HG03039 (cell line): ENCODE data around the gene CUBN.
"Not testable (repeated sequence)": the region's sequence is repeated elsewhere in the genome, so short reads cannot be mapped to it uniquely, and the experiment has no call there.

Experiments used
- ATAC-seq: cut with Tn5 transposase; IDR thresholded peaks from one replicate; pipeline ENCODE4 v1.9.1; 2021; ENCODE audit warnings: mild to moderate bottlenecking, moderate library complexity; ENCODE audit not compliant: unreplicated experiment

CUBN gene

DNA sequence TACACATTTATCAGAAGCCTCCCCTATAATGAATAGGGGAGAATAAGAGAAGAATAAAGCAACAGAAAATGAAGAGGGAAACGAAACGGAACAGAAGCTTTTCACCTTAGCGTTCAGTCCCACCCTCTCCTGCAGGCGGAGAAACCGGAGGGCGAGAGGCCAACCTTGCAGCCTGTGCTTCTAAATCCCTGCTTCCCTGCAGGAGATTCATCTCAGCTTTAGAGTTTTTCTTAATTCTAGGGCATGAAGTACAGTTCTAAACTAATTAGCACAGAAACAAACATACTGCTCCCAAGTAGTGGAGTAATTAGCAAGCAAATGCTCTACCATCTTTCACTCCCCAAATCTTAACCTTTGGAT is 107.2 kb downstream of the CUBN start:
- ATAC-seq = no peak

DNA sequence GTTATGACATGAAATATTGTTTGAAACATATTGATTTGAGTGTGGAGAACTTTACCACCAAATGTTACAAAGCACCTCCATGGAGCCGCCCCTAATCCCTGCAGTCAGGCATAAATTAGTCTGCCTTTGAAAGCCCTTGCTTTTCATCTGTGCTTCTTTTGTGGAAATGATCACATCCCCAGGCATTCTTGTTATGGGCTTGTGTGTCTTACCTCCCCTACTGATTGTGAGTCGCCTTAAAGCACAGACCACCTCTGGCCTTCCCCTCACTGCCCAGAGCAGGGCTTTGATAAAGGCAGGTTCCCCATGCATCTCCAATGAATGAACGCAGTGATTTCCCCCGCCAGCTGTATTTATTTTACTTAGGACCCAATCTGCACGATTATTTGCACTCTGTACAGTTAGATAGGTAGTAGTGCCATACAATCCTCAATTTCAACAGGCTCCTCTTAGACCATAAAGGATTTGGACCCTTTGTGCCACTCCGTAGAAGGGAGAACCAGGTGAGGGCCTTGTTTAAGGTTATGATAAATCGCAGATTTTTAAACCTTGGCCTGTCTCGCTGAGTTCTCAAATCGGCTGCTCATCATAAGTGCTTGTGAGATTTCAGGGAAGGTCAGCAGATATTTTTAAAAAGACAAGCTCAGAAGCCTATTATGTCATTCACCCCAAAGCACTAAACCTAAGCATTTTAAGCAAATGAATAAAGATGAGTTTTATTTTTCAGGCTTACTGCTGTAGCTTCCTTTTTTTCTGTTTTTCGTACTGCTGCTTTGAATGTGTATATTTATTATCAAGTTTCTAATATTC is 107.8 kb downstream of the CUBN start:
- ATAC-seq = no peak

DNA sequence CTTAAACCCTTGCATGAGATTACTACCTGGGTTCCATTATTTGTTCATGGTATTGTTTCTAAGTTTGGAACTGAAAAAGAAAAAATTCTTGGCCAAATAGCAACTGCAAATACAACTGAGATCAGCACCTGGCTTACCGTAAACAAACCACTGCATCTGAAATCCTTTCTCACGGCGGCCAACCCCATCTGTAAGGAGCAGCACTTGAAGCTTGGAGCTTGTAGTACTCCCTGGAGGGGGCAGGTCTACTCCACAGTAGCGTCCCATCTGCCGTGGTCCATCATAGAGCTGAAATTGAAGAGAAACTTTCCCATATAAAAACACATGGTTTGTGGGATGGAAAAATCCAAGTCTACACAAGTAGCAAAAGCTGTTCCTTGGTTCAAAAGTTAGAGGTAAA is 109.9 kb downstream of the CUBN start:
- ATAC-seq = no peak

GRCh38 chr10:17013131-17013983 is 116.3 kb downstream of the CUBN start:
- ATAC-seq = not testable (repeated sequence)

DNA sequence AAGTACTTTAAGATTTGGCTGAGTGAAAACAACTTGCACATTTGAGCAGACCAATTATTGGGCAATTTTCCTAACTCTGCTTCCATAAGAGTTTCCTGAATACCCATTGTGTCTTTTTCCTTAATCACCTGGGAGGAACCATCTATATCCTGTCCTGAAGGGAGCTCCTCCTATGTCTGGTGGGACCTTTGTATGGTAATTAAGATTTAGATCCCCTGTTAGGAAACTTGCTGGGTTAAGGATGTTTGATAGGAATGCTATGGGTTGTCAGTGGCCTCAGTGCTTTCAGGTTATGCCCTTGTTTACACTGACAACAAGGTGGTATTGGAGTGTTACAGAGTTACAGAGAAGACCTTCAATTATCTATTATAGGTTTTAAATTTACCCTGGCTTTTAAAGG is 116.9 kb downstream of the CUBN start:
- not testable (repeated sequence) for ATAC-seq

- ATAC-seq = no peak
Observed at GRCh38 chr10:17010363-17011145, 119.1 kb downstream of the CUBN start.

- ATAC-seq = no peak
Observed at GRCh38 chr10:17009212-17009700, 120.4 kb downstream of the CUBN start.

DNA sequence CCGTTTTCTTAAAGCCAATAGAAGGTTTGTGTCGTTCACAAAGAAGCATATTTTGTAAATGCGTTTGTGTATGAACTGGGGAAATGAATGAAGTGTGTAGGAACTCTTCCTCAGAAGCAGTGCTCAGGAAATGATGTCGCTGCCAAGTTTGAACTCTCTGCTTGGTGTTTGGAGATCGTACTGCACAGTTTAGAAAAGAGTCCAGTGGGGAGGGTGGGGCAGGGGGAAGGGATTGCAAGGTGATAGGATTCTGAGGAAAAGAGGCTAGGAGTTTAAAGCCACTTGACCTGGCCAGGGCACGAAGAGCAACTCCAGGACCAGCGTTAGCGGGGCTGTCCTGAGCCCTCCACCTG is 122.2 kb downstream of the CUBN start:
- no peak for ATAC-seq

- no peak for ATAC-seq
Observed at GRCh38 chr10:17006631-17007417, 122.8 kb downstream of the CUBN start.

GRCh38 chr10:17005621-17006566 is 123.7 kb downstream of the CUBN start:
- ATAC-seq = no peak

DNA sequence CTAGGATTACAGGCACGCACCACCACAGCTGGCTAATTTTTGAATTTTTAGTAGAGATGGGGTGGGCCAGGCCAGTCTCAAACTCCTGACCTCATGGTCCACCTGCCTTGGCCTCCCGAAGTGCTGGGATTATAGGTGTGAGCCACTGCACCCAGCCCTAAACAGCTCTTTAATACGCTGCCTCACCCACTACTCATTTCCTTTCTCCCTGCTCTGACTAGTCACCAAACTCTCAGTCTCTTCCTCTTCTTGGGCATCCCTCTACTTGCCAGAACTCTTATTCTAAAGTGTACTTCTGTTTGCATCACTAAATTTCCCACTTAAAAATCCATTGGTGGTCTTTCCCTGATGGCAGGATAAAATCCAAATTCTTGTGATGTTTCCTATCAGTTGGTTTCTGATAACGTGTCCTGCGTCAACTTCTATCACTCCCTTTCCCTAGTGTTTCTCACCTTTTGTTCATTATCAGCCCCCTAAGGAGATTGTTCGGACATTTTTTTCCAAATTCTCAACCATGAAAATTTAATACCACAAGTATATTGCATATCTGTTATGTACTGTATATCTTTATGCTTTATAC is 124.7 kb downstream of the CUBN start:
- ATAC-seq = no peak

DNA sequence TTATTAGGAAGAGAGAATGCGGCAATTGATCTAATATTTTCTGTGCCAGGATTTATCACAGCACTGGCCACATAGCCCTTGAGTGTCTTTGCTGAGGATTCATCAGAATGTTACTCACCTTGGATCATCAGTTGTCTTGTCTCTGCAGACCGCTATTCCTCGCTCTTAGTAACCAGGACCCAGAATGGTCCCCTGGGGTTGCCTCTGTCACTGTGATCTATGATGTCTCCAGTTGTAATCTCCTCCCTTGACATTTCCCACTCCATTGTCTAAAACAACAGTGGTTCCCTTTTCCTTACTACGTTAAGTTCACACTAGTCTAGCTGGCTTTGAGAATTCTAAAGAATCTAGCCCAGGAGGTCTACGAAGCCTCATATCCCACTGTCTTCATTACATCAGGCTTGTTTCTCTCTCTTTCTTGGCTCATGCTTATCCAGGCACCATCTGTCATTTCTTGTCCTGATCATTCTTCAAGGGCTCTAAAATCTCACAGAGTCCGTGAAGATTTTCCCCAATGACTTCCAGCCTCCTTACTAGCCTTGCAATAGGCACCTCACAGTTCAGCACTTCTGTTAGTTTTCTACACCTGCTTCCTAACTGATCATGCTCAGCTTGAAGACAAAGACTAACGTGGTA is 125.8 kb downstream of the CUBN start:
- ATAC-seq = no peak

DNA sequence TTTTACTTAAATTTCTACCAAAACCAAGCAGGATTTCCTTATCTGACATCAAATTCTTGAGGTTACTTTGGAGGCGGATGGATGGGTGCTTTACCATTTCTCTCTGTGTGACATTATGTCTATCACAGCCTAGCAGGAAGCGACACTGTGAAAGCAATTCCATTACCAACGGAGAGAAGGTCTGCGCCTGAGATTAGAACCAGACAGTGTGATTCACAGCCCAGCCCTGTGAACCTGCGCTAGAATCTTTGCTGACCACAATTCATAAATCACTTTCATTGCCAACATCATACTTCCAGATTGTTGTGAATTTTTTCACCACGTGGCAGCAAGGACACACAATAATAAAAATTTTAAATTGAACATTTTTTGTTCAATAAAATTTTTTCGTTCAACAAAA is 126.5 kb downstream of the CUBN start:
- no peak for ATAC-seq

GRCh38 chr10:17001961-17002749 is 127.5 kb downstream of the CUBN start:
- ATAC-seq = peak; percentile 43

GRCh38 chr10:17001297-17001744 is 128.3 kb downstream of the CUBN start:
- ATAC-seq = no peak

DNA sequence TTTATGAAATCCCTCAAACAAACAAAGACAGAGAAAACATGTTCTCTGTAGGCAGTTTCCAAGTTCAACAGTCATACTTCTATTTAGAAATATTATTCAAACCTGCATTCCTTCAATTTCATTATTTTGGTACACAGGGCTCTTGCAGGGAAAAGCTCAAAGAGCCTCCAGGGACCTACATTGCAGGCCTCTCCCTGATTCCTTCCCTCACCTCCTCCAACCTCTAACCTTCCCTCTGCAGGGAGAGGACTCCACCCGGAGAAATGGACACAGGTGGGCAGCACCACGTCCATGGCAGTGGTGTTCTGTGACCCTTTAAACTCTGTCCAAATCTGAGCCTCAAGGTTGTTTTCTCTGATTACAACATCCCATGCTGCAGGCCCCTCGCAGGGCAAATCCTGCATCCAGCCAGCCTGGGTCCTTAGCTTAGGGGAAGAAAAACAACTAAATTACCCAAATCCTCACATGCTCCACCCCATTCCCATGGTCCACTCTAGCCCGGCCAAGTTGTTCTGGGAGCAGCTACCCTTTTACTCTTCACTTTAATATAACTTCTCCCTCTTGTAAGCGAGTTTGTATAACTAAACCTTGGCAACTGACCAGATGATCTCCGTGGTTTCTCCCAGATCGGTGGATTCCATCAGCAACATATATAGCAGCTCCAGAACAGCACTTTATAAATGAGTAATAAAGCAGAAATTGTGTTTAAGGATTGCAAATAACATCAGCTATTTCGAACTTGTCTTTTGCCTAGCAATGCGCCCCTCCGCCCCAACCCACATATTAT is 129.8 kb downstream of the CUBN start:
- no peak for ATAC-seq

DNA sequence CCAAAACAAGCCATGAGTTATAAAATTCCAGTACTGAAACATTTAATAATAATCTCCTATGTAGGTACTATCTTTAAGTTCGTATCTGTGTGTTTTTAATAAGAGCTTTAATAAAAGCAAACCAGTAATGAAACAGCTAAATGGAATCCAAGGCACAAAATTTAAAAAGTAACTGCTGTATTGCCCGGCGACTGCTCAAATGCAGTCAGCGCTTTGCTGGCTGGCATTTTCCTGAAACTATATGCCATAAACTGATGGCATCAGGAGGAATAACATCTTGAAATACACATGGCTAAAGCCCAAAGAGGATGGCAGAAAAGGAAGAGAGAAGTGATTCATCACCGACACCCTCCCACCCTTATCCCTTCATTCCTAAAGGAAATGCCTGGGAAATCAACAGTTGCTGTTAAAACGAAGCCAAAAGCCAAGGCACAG is 133.1 kb downstream of the CUBN start:
- ATAC-seq = no peak
